WTC11 (cell line): ENCODE results near the gene SLC9A9. TPM values are rescaled to one million over a fixed set of nuclear protein-coding genes. Genes with fewer than 3 reads are reported as not detected.

ENCODE experiments used
- ATAC-seq: fragments of 200-7000 bp; cut with Tn5 transposase; 2 replicates; pipeline ENCODE4 v1.10.0; 2021; ENCODE audit warnings: mild to moderate bottlenecking, moderate library complexity
- CTCF ChIA-PET: fragments of 300-600 bp; sonication (Branson Sonifier 250); formaldehyde crosslinking; loops from one replicate; lab custom pipeline; 2021; ENCODE audit warnings: antibody characterized with exemption; lab: Charles Lee
- POLR2A ChIA-PET: fragments of 350-600 bp; sonication (Branson Sonifier 250); formaldehyde crosslinking; loops from one replicate; lab custom pipeline; 2021; ENCODE audit warnings: antibody characterized with exemption; lab: Charles Lee
- DNase-seq: peaks from one replicate; pipeline ENCODE4 v3.0.0; 2021; ENCODE audit warnings: low spot score
- H3K27ac Mint-ChIP-seq: 2 replicates; pipeline ENCODE4 v1.8.0; 2021; ENCODE audit warnings: mixed read lengths
- H3K27me3 Mint-ChIP-seq: 2 replicates; pipeline ENCODE4 v1.8.0; 2021; ENCODE audit warnings: low read depth, mild to moderate bottlenecking, moderate library complexity, mixed read lengths
- H3K36me3 Mint-ChIP-seq: 2 replicates; pipeline ENCODE4 v1.8.0; 2021; ENCODE audit warnings: mixed read lengths
- H3K4me1 Mint-ChIP-seq: 2 replicates; pipeline ENCODE4 v1.8.0; 2022; ENCODE audit warnings: mixed read lengths
- H3K4me3 Mint-ChIP-seq: 2 replicates; pipeline ENCODE4 v1.8.0; 2021; ENCODE audit warnings: mild to moderate bottlenecking, moderate library complexity, mixed read lengths
- H3K9me3 Mint-ChIP-seq: 2 replicates; pipeline ENCODE4 v1.8.0; 2021; ENCODE audit warnings: mixed read lengths
- ARID4B ChIP-seq: sonication (generic); formaldehyde crosslinking; IDR thresholded peaks from 2 replicates; pipeline ENCODE4 v1.8.0; 2023; ENCODE audit warnings: missing genetic modification reagents, mild to moderate bottlenecking, borderline replicate concordance
- CDX4 ChIP-seq: fragments of 250-450 bp; sonication (Bioruptor Pico); IDR thresholded peaks from 2 replicates; pipeline ENCODE4 v1.9.0; 2021; ENCODE audit warnings: moderate library complexity, mild to moderate bottlenecking, inconsistent platforms, borderline replicate concordance
- CTCF ChIP-seq: fragments of 200-600 bp; IDR thresholded peaks from 2 replicates; pipeline ENCODE4 v1.8.0; 2022; ENCODE audit warnings: antibody characterized with exemption
- FOXK1 ChIP-seq: sonication (generic); formaldehyde crosslinking; IDR thresholded peaks from 2 replicates; pipeline ENCODE4 v1.8.0; 2022; ENCODE audit warnings: mild to moderate bottlenecking, moderate library complexity, missing genetic modification reagents
- GABPB1 ChIP-seq: sonication (generic); formaldehyde crosslinking; IDR thresholded peaks from 2 replicates; pipeline ENCODE4 v1.8.1; 2023; ENCODE audit warnings: mild to moderate bottlenecking, missing genetic modification reagents
- GTF2I ChIP-seq: fragments of 250-450 bp; sonication (Bioruptor Pico); conservative IDR thresholded peaks from 2 replicates; pipeline ENCODE4 v1.4.0; 2021; ENCODE audit warnings: mild to moderate bottlenecking
- JAZF1 ChIP-seq: fragments of 250-450 bp; sonication (Bioruptor Pico); IDR thresholded peaks from 2 replicates; pipeline ENCODE4 v1.9.0; 2021; ENCODE audit warnings: moderate library complexity, mild to moderate bottlenecking, inconsistent platforms
- MAX ChIP-seq: sonication (generic); formaldehyde crosslinking; IDR thresholded peaks from 2 replicates; pipeline ENCODE4 v1.8.0; 2022; ENCODE audit warnings: mild to moderate bottlenecking, missing genetic modification reagents
- MLX ChIP-seq: sonication (generic); formaldehyde crosslinking; IDR thresholded peaks from 2 replicates; pipeline ENCODE4 v1.8.1; 2023; ENCODE audit warnings: mild to moderate bottlenecking, missing genetic modification reagents, moderate library complexity
- NFYB ChIP-seq: sonication (generic); formaldehyde crosslinking; conservative IDR thresholded peaks from 2 replicates; pipeline ENCODE4 v1.8.0; 2022; ENCODE audit warnings: low read depth, missing genetic modification reagents
- NR1H2 ChIP-seq: sonication (generic); formaldehyde crosslinking; IDR thresholded peaks from 2 replicates; pipeline ENCODE4 v1.9.0; 2021; ENCODE audit warnings: mild to moderate bottlenecking, moderate library complexity, missing genetic modification reagents
- RORB ChIP-seq: fragments of 250-450 bp; sonication (Bioruptor Pico); IDR thresholded peaks from 2 replicates; pipeline ENCODE4 v1.9.0; 2021; ENCODE audit warnings: mild to moderate bottlenecking
- SMAD4 ChIP-seq: sonication (generic); formaldehyde crosslinking; IDR thresholded peaks from 2 replicates; pipeline ENCODE4 v1.8.0; 2022; ENCODE audit warnings: mild to moderate bottlenecking, missing genetic modification reagents
- TEAD1 ChIP-seq: sonication (generic); formaldehyde crosslinking; IDR thresholded peaks from 2 replicates; pipeline ENCODE4 v1.8.0; 2022; ENCODE audit warnings: mild to moderate bottlenecking, missing genetic modification reagents
- ZBTB21 ChIP-seq: sonication (generic); formaldehyde crosslinking; IDR thresholded peaks from 2 replicates; pipeline ENCODE4 v1.8.1; 2023; ENCODE audit warnings: mild to moderate bottlenecking, missing genetic modification reagents, borderline replicate concordance
- ZBTB43 ChIP-seq: sonication (generic); formaldehyde crosslinking; IDR thresholded peaks from 2 replicates; pipeline ENCODE4 v1.8.1; 2023; ENCODE audit warnings: mild to moderate bottlenecking, missing genetic modification reagents
- ZNF138 ChIP-seq: sonication (generic); formaldehyde crosslinking; conservative IDR thresholded peaks from 2 replicates; pipeline ENCODE4 v1.8.1; 2022; ENCODE audit warnings: mild to moderate bottlenecking, moderate library complexity, missing genetic modification reagents
- ZNF232 ChIP-seq: sonication (generic); formaldehyde crosslinking; IDR thresholded peaks from 2 replicates; pipeline ENCODE4 v1.8.0; 2022; ENCODE audit warnings: mild to moderate bottlenecking, missing genetic modification reagents
- ZNF263 ChIP-seq: sonication (generic); formaldehyde crosslinking; IDR thresholded peaks from 2 replicates; pipeline ENCODE4 v1.8.1; 2022; ENCODE audit warnings: low read depth, mild to moderate bottlenecking, moderate library complexity, missing genetic modification reagents
- ZNF425 ChIP-seq: fragments of 250-450 bp; sonication (Bioruptor Pico); conservative IDR thresholded peaks from 2 replicates; pipeline ENCODE4 v1.9.0; 2021; ENCODE audit warnings: mild to moderate bottlenecking
- total RNA-seq: library from RNA; stranded (reverse); gene quantifications from 3 replicates; pipeline ENCODE4 v1.2.3, GENCODE V29; 2021

The SLC9A9 gene
- total RNA-seq, 1 experiment from 2014 or later: 1.2 TPM

- H3K4me1 Mint-ChIP-seq: peaks cover 21% of the 10 kb centered on the region
- no peak overlapping the region for H3K27ac Mint-ChIP-seq
- no peaks in the 10 kb centered on the region for H3K36me3 Mint-ChIP-seq
- DNase-seq (no peak), ATAC-seq (no peak)
- H3K4me3 Mint-ChIP-seq: no peak overlapping the region
- ChIA-PET CTCF (interaction anchor here (1.6 kb wide), 1 partner anchor 82 kb away, joined by 3 read pairs; no protein-coding TSS in a partner anchor), POLR2A (no interaction called here)
- no peaks in the 10 kb centered on the region for H3K9me3 Mint-ChIP-seq
- no peaks in the 10 kb centered on the region for H3K27me3 Mint-ChIP-seq
- no peak for TF ChIP-seq ZNF138
- no peak for TF ChIP-seq MLX (CRISPR knock-in tag)
- no peak for TF ChIP-seq RORB
- TF ChIP-seq JAZF1 (CRISPR knock-in tag): no peak
- TF ChIP-seq TEAD1 (CRISPR knock-in tag): no peak
- TF ChIP-seq ZBTB43: no peak
- no peak for TF ChIP-seq ZNF425 (CRISPR knock-in tag)
- no peak for TF ChIP-seq SMAD4 (CRISPR knock-in tag)
- no peak for TF ChIP-seq MAX
- TF ChIP-seq ARID4B (CRISPR knock-in tag): no peak
- TF ChIP-seq GABPB1 (CRISPR knock-in tag): no peak
- TF ChIP-seq ZBTB21: no peak
- TF ChIP-seq FOXK1: no peak
- no peak for TF ChIP-seq GTF2I (CRISPR knock-in tag)
- TF ChIP-seq ZNF232 (CRISPR knock-in tag): no peak
- TF ChIP-seq ZNF263 (CRISPR knock-in tag): no peak
- TF ChIP-seq NR1H2: no peak
- TF ChIP-seq NFYB: no peak
These were observed 496.2 kb downstream of the SLC9A9 start for GRCh38 chr3:143351895-143352608.

- no peak for DNase-seq
- no peaks in the 10 kb centered on the region for H3K36me3 Mint-ChIP-seq
- H3K27ac Mint-ChIP-seq: no peak overlapping the region
- no peaks in the 10 kb centered on the region for H3K9me3 Mint-ChIP-seq
- no peaks in the 10 kb centered on the region for H3K27me3 Mint-ChIP-seq
- no peak for TF ChIP-seq CDX4
- no peak for TF ChIP-seq CTCF
- peaks cover 21% of the 10 kb centered on the region for H3K4me1 Mint-ChIP-seq
- H3K4me3 Mint-ChIP-seq: no peak overlapping the region
- 0 out of 2 replicates have a peak, but pooled peaks have one; percentile 22 for ATAC-seq
- ChIA-PET CTCF (interaction anchor here (1.6 kb wide), 1 partner anchor 82 kb away, joined by 3 read pairs; no protein-coding TSS in a partner anchor), POLR2A (no interaction called here)
These were observed 496.9 kb downstream of the SLC9A9 start for GRCh38 chr3:143351354-143351753.
